Left lung (tissue), 10 donors: ENCODE data around the gene PLEKHG2. TPM values are rescaled to one million over a fixed set of nuclear protein-coding genes. Genes with fewer than 3 reads are reported as not detected.

ENCODE experiments used
- ATAC-seq: fragments of 200-7000 bp; cut with Tn5 transposase; one replicate; pipeline ENCODE4 v1.9.1; 2020; ENCODE audit warnings: moderate library complexity
- DNase-seq, 4 donors: peaks; one replicate each; pipeline ENCODE4 v3.0.0-alpha.2; 2013 to 2020
- H3K27ac ChIP-seq, 2 donors: fragments of 200-600 bp; sonication (generic) in 1 of 2; one replicate each; pipeline versions ENCODE4 v1.5.0 to v1.8.0; 2020 to 2021
- H3K27me3 ChIP-seq, 2 donors: fragments of 200-600 bp; sonication (generic) in 1 of 2; one replicate each; pipeline versions ENCODE4 v1.5.0 to v1.8.0; 2020 to 2021
- H3K36me3 ChIP-seq, 2 donors: fragments of 200-600 bp; sonication (generic) in 1 of 2; one replicate each; pipeline versions ENCODE4 v1.5.0 to v1.8.0; 2020 to 2021
- H3K4me1 ChIP-seq, 2 donors: fragments of 200-600 bp; one replicate each; pipeline ENCODE4 v1.8.0; 2021
- H3K4me3 ChIP-seq, 2 donors: fragments of 200-600 bp; sonication (generic) in 1 of 2; one replicate each; pipeline versions ENCODE4 v1.5.0 to v1.8.0; 2020 to 2021; ENCODE audit warnings: mild to moderate bottlenecking in 1 of 2
- H3K9me3 ChIP-seq, 2 donors: fragments of 200-600 bp; sonication (generic) in 1 of 2; one replicate each; pipeline versions ENCODE4 v1.5.0 to v1.8.0; 2020 to 2021
- intact Hi-C, 2 donors: fragments of 100-400 bp; cut with DNase I; formaldehyde crosslinking; loops; one replicate each; pipeline versions ENCODE4 v1.11.2 to v1.14.2; 2022
- polyA plus RNA-seq, 6 donors: library from polyadenylated mRNA; unstranded; fragments of 120-200 nt; gene quantifications; one replicate each; pipeline ENCODE4 v1.2.1, GENCODE V29; 2013; ENCODE audit not compliant: insufficient read length in 6 of 6
- total RNA-seq, 2 donors: library from RNA; stranded (reverse); fragmentation: NEBNext Ultra II Directional; extraction: Animal tissue kit (Norgen Biotek cat#: 25700); gene quantifications; one replicate each; pipeline ENCODE4 v1.2.1, GENCODE V29; 2021
- TF ChIP-seq, protein P1 (sequence below), 2 donors: fragments of 200-600 bp; sonication (generic) in 1 of 2; IDR thresholded peaks; one replicate each; pipeline versions ENCODE4 v1.5.0 to v1.8.0; 2021; ENCODE audit warnings: antibody characterized with exemption in 2 of 2
- donor health status: DM: no; HTN: yes; CAD: no.
- donor health status: DM: no; HTN: no; CAD: no.

The PLEKHG2 gene
- total and polyA plus RNA-seq, 8 donors: 39.5 to 118 (median 91.3) TPM

DNA sequence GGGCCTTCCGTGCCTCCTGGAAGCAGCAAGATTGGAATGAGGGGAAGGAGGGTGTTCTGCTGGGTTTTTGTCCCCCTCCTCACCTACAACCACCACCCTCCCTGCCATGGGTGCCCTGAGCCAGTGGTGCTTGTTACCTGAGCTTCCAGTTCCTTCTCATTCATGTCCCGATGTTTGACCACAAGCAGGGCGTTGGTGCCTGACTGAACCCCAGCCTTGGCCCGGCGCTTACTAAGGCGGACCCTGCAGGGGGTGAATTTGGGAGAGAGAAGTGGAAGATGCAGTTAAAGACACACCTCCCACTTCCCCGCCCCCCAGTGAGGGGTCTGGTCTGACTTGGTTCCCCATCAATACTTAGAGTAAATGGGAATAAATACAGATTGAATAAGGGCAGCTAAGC is 25.9 kb upstream of the PLEKHG2 start:
- Histone ChIP-seq H3K36me3 (peaks cover 0 to 79% of the 10 kb centered on the region in 2 donors), H3K4me3 (no peak overlapping the region), H3K27me3 (no peaks in the 10 kb centered on the region), H3K27ac (no peak overlapping the region), H3K4me1 (peaks cover 0 to 14% of the 10 kb centered on the region in 2 donors), H3K9me3 (no peaks in the 10 kb centered on the region)
- TF ChIP-seq, protein P1, sequence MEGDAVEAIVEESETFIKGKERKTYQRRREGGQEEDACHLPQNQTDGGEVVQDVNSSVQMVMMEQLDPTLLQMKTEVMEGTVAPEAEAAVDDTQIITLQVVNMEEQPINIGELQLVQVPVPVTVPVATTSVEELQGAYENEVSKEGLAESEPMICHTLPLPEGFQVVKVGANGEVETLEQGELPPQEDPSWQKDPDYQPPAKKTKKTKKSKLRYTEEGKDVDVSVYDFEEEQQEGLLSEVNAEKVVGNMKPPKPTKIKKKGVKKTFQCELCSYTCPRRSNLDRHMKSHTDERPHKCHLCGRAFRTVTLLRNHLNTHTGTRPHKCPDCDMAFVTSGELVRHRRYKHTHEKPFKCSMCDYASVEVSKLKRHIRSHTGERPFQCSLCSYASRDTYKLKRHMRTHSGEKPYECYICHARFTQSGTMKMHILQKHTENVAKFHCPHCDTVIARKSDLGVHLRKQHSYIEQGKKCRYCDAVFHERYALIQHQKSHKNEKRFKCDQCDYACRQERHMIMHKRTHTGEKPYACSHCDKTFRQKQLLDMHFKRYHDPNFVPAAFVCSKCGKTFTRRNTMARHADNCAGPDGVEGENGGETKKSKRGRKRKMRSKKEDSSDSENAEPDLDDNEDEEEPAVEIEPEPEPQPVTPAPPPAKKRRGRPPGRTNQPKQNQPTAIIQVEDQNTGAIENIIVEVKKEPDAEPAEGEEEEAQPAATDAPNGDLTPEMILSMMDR (IDR thresholded peaks at IDR 0.05): no peak
- ATAC-seq (no peak), DNase-seq (no peak)
- intact Hi-C loops: no loop called here

DNA sequence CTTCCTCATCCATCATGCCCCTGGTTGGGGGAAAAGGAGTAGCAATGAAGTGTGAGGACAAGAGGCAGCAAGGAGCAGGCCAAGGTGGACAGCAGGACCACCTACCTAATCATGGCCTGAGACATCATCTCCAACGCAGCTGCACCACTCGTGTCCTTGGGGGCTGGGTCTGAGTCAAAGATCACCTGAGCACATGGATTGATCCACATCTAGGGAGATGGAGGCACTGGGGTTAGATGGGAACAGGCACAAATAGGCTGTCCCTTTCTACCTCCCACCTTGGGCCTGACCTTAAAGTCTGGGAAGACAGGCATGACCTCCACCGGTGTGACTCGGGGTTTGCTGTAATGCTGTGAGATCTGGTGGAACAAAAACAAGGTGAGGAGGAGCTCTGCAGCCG is 23.8 kb upstream of the PLEKHG2 start:
- ATAC-seq (no peak), DNase-seq (no peak)
- Histone ChIP-seq H3K4me1 (peaks cover 5 to 27% of the 10 kb centered on the region in 2 donors), H3K9me3 (no peaks in the 10 kb centered on the region), H3K4me3 (no peak overlapping the region), H3K27me3 (no peaks in the 10 kb centered on the region), H3K27ac (no peak overlapping the region), H3K36me3 (peaks cover 0 to 62% of the 10 kb centered on the region in 2 donors)
- intact Hi-C loops: no loop called here
- TF ChIP-seq, protein P1 (IDR thresholded peaks at IDR 0.05): no peak

DNA sequence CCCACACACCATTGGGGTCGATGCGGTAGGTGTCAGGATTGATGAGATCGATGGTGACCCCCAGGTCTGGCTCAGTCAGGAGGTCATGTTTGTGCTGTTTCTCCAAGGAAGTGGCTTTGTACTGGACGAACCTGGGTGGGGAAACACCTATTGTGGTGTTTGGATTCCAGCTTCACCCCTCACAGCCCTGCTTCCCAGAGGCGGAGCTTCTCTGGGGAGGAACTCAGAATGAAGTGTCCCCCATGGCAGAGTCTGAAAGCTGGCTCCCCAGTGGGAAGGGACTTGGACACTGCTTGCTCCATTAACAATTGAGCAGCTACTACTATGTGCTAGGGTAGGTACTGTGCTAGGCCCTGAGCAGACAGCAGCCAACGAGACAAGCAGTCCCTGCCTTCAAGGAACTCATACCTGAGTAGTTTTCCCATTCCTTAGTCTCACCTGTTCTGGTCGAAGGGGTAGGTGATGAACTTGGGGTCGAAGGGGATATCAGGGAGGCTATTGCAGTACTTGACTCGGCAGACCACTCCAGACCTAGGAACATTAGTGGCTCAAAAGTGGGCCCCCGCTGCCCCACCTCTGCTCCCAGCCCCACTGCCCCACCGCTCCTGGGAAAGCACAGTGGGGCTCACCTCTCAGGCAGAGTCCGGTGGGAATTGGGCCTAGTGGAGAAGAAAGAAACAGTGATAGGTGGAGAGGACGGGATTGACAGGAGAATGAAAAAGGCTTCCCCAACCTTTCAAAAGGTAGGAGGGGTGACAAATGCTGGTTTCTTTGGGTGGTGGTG is 22.6 kb upstream of the PLEKHG2 start:
- Histone ChIP-seq H3K4me1 (peaks cover 5 to 27% of the 10 kb centered on the region in 2 donors), H3K27me3 (no peaks in the 10 kb centered on the region), H3K36me3 (peaks cover 0 to 62% of the 10 kb centered on the region in 2 donors), H3K9me3 (no peaks in the 10 kb centered on the region), H3K27ac (peak overlapping the region in 1 of 2 donors; percentile 97), H3K4me3 (peak overlapping the region; percentile 97 to 98)
- ATAC-seq (no peak), DNase-seq (no peak)
- intact Hi-C loops: no loop called here
- TF ChIP-seq, protein P1 (IDR thresholded peaks at IDR 0.05): no peak

DNA sequence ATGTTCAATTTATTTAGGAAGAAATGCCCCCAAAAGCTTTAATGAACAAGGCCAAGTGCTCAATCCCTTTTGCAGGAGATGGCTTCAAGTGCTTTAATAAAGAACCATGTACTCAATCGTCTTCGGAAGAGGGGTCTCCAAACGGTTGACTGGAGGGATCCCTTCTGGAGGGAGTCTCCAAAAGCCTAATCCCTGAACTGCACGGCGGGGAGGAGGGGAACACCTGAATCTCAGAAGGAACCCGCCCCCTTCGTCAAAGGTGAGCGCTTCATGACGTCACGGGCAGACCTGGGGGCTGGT is 22.1 kb upstream of the PLEKHG2 start:
- intact Hi-C loops: no loop called here
- H3K9me3 ChIP-seq: no peaks in the 10 kb centered on the region
- H3K27ac ChIP-seq: peak overlapping the region; percentile 93 to 97
- no peaks in the 10 kb centered on the region for H3K27me3 ChIP-seq
- DNase-seq: no peak
- peak overlapping the region; percentile 97 to 98 for H3K4me3 ChIP-seq
- H3K4me1 ChIP-seq: peaks cover 5 to 27% of the 10 kb centered on the region in 2 donors
- H3K36me3 ChIP-seq: peaks cover 0 to 62% of the 10 kb centered on the region in 2 donors
- TF ChIP-seq, protein P1 (IDR thresholded peaks at IDR 0.05): no peak
- ATAC-seq: no peak

DNA sequence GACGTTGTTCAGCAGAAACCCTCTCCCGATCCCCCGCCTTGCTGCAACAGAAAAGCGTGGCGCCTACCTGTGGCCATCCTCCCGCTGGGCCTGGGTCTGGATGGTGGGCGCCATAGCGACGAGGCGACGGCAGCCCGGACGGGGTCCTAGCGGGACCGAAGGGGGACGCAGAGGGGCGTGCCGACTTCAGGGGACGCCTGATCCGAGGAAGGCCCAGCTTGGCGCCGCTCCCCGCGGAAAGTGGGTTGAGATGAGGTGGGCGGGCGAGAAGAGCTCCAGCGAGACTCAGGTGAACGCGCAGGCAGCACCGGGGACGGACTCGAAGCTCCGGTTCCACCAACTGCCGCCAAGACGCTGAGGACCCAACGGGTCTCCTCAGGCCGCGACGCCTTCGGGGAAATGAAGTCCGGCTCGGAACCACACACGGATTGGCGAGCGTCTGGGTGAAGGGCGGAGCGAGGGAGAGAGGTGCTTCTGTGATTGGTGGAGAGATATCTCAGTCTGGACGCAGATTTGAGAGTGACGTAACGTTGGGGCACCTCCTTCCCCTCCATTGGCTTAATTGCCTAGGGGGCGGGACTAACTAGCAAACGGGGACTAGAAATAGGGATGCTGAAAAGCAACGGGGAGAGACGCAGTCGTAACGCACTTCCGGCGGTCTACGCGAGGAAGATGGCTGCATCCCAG is 21.6 kb upstream of the PLEKHG2 start, which contains the start of the genes MED29 and PAF1:
MED29 (plus strand) TSS at position 628 of the 687 bp plus-strand sequence; CDS start at position 673, 45 bp downstream.
PAF1 (minus strand) TSS at position 356 of the 687 bp plus-strand sequence; CDS start at position 114, 242 bp downstream.
- Histone ChIP-seq H3K27ac (peak within 1 kb of the TSS; percentile 93 to 97), H3K9me3 (no peaks in the 10 kb centered on the region), H3K4me3 (peak within 1 kb of the TSS; percentile 97 to 98), H3K36me3 (peaks cover 0 to 62% of the 10 kb centered on the region in 2 donors), H3K4me1 (peaks cover 5 to 27% of the 10 kb centered on the region in 2 donors), H3K27me3 (no peaks in the 10 kb centered on the region)
- TF ChIP-seq, protein P1 (IDR thresholded peaks at IDR 0.05): no peak
- intact Hi-C loops: no loop called here
- ATAC-seq (peak; percentile 97), DNase-seq (peak; percentile 95 to 100 (median 98))
